ENCODE results near the gene IPO7.
"Not testable (repeated sequence)": the region's sequence is repeated elsewhere in the genome, so short reads cannot be mapped to it uniquely, and the experiment has no call there.

Gene IPO7

GRCh38 chr11:9384535-9385326, at the start of gene IPO7:
Gene IPO7, plus strand, starts transcription at chr11:9384652. Its CDS starts 112 bp downstream, at chr11:9384764.
- peak; percentile 75 to 81 for DNase-seq

GRCh38 chr11:9341638-9342178, 42.7 kb upstream of the IPO7 start:
- no peak for DNase-seq

- DNase-seq, result peak in 1 of 2 experiments; percentile 4
Measured at GRCh38 chr11:9344061-9344680, 40.3 kb upstream of the IPO7 start.

GRCh38 chr11:9347100-9347499, 37.4 kb upstream of the IPO7 start:
- DNase-seq, result no peak

- not testable (repeated sequence) for DNase-seq
Measured at GRCh38 chr11:9347779-9348178, 36.7 kb upstream of the IPO7 start.

- DNase-seq, result no peak
Measured at GRCh38 chr11:9351321-9351881, 33.1 kb upstream of the IPO7 start.

- no peak for DNase-seq
Measured at GRCh38 chr11:9357041-9357440, 27.4 kb upstream of the IPO7 start.

GRCh38 chr11:9360862-9361622, 23.4 kb upstream of the IPO7 start:
- not testable (repeated sequence) for DNase-seq

- DNase-seq, result no peak
Measured at GRCh38 chr11:9362393-9362863, 22.0 kb upstream of the IPO7 start.

- DNase-seq, result peak; percentile 68 to 73
Measured at GRCh38 chr11:9363954-9364912, 20.2 kb upstream of the IPO7 start.

- no peak for DNase-seq
Measured at GRCh38 chr11:9367551-9367950, 16.9 kb upstream of the IPO7 start.

- no peak for DNase-seq
Measured at GRCh38 chr11:9377036-9377435, 7.4 kb upstream of the IPO7 start.

GRCh38 chr11:9379041-9379440, 5.4 kb upstream of the IPO7 start:
- no peak for DNase-seq

GRCh38 chr11:9380773-9381172, 3.7 kb upstream of the IPO7 start:
- DNase-seq, result no peak

GRCh38 chr11:9385327-9385899, 961 bp downstream of the IPO7 start:
- no peak for DNase-seq

- no peak for DNase-seq
Measured at GRCh38 chr11:9386086-9386485, 1.6 kb downstream of the IPO7 start.

GRCh38 chr11:9386901-9387300, 2.4 kb downstream of the IPO7 start:
- no peak for DNase-seq

GRCh38 chr11:9396310-9396709, 11.9 kb downstream of the IPO7 start:
- DNase-seq, result no peak

GRCh38 chr11:9396752-9397151, 12.3 kb downstream of the IPO7 start:
- no peak for DNase-seq

GRCh38 chr11:9397746-9398680, 13.6 kb downstream of the IPO7 start:
- DNase-seq, result no peak

Data from NCI-H187 (cell line).